LNCAP (cell line): ENCODE results near the gene MAGIX.

Source experiments
- TF ChIP-seq, protein P1 (sequence below): fragments of 450-650 bp; IDR thresholded peaks from 2 replicates; pipeline ENCODE4 v1.5.1; 2017; ENCODE audit warnings: mild to moderate bottlenecking

Gene MAGIX

DNA sequence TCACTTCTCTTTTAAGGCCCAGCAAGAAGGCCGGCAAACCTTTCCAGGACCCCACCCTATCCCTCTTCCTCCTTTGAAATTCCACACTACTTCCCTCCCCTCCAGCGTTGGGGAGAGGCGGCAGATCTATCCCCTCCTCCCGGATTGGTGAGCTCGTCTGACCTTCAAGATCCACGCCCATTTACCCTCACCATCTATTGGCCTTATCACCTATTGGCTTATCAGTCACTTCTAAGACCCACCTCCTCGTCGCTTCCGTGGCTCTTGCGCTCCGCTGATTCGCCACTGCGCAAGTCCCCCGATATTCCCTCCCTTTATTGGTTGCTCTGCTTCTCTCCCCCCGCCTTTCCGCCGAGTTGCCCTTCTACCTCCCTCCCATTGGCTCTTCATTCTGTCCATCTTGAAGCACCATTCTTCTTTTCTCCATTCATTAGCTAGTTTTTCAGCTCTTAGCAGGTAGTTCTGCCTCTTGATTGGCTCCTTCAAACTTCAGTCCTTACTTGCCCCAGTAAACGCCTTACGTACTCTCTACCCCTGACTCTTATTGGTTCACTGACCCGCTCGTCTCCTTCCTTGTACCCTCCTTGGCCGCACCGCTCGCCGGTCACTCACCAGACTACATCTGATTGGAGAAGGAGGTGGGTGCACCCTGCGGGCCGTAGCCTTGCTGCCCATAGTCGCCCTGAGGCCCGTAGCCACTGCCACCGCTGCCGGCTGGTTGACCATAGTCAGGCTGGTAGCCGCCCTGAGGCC is 28.4 kb downstream of the MAGIX start:
- TF ChIP-seq, protein P1, sequence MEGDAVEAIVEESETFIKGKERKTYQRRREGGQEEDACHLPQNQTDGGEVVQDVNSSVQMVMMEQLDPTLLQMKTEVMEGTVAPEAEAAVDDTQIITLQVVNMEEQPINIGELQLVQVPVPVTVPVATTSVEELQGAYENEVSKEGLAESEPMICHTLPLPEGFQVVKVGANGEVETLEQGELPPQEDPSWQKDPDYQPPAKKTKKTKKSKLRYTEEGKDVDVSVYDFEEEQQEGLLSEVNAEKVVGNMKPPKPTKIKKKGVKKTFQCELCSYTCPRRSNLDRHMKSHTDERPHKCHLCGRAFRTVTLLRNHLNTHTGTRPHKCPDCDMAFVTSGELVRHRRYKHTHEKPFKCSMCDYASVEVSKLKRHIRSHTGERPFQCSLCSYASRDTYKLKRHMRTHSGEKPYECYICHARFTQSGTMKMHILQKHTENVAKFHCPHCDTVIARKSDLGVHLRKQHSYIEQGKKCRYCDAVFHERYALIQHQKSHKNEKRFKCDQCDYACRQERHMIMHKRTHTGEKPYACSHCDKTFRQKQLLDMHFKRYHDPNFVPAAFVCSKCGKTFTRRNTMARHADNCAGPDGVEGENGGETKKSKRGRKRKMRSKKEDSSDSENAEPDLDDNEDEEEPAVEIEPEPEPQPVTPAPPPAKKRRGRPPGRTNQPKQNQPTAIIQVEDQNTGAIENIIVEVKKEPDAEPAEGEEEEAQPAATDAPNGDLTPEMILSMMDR: no peak

DNA sequence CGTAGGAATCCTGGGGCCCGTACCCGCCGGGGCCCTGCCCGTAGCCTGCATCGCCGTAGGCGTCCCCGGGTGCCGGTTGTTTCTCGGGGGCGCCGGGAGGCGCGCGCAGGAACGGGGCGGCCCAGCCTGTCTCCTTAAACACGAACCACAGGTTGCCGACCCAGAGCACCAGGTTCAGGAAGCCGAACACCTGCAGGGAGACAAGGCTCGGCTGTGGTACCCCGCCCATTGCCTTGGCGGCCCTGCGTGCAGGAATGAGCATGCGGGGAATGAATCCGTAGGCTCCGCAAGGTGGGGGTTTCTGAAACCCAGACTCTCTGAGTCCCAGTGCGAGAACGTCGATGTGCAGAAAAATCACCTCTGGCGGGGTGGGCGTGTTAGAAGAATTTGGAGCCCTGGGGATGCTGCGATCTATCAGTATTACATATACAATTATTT is 29.0 kb downstream of the MAGIX start:
- TF ChIP-seq, protein P1: no peak

DNA sequence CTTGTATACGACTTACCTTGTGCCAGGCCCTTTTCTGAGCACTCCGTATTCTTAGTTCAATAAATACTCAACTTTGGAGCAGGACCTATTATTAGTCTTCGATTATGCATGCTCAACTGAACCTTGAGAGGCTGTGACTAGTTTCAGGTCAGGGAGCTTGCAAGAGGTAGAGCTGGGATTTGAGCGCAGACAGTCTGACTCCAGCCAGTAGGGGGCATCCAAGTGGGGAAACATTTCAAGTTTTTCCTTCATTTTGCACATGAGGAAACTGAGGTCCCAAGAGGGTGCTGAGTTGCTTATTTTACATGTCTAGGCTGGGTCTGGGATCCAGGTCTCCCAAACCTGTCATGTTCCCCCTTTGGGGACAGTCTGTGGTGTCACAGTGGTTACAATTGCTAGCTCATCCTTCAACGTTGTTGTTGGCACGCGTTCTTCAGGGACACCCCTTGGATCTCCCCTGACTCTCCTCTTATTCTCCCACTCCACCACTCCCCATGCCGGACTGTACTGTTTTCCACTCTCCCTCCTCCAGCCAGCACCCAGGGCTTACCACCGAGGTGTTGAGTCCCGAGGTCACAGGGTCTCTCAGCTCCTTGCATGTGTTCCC is 30.3 kb downstream of the MAGIX start:
- TF ChIP-seq, protein P1: peak; percentile 53

DNA sequence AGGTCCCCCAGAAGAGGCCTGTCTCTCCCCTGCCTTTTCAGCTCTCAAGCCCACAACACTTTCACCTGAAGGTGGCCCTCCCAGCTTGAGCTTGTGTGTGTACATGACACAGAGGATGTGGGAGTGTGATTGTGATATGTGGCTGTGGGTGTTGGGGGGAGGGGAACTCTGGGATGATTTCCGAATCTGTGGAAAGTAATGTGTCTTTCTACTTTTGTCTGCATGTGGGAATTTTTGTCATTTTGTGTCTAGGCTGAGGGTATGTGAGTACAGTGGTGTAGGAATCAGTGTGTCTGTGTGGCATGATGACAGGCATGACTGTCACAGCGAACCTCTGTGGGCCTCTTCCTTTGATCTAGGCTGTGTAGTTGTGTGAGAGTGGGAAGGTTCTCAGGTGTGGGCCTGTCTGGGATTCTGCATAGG is 31.0 kb downstream of the MAGIX start:
- TF ChIP-seq, protein P1: no peak

DNA sequence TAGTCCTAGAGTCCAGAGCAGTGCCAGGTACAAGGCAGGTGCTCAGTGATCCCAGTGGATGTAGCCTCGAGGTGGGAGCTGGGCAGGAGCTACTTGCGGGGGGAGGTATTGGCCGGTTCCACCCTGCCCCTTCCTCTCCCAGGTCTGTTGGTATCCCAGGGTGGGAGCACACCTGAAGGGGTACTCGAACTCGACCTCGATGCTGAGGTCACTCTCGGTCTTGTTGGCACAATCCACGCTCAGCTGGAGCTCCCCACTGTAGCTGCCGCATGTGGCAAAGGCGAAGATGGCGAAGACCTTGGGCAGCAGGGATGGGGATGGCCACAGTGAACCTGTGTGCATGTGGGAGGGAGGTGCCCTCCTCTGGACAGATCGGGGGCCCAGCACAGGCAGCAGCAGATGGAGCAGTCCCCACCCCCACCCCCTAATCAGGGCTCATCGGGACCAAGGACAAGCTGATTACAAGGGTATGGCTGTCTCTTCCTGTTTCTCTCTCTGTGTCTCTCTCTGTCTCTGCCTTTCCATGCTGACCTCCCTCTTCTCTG is 35.1 kb downstream of the MAGIX start:
- TF ChIP-seq, protein P1: no peak

DNA sequence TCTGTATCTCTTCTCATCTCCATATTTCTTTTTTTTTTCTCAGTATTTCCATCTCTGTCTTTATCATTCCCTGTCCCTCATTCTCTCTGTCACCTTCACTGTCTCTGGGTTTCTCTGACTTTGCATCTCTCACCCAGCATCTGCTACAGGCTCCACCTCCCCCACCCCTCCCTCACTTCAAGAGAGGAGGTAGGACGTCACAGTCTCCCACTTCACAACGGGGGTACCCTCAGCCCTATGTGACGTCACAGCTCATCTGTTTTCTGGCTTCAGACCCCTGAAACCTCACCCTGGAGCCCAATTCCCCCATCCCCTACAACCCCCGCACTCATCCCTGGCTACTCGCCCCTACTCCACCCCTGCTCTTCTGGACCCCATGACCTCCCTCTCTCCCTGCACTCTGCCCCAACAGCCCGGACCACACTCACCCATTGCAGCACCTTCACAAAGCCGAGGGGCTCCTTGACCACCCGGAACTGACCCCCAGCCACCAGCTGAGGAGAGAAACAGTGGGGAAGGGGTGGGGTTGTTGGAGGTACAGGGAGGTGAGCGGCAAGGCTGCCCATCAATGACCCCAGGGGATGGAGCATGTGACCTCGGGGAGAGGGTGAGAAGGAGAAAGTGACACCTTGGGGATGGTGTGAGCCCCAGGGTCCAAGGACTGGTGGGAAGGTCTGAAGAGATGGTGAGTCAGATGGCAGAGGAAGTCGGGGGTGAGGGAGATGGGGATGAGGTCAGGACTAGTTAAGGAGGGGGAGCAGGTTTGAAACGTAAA is 36.2 kb downstream of the MAGIX start:
- TF ChIP-seq, protein P1: no peak

DNA sequence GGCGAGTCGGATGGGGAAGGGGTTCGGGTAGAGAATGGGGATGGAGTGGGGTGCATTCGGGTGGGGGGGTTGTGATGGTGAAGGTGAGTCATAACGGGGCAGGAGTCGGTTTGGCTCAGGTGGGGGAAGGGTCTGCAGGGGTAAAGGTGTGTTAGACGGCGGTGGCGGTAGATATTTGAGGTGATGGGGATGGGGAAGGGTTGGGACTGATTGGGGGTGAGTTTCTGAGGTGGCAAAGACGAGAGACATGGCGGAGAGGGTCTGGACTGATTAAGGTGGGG is 36.7 kb downstream of the MAGIX start:
- TF ChIP-seq, protein P1: no peak
